WERI-Rb-1 (cell line): ENCODE results near the gene EMC1.
"Not testable (repeated sequence)": the region's sequence is repeated elsewhere in the genome, so short reads cannot be mapped to it uniquely, and the experiment has no call there.

ENCODE experiments used
- DNase-seq: peaks from one replicate; pipeline ENCODE4 v3.0.0-alpha.2; 2020
- H3K27ac ChIP-seq: fragments of 250-450 bp; sonication (Bioruptor Pico); 2 replicates; pipeline ENCODE4 v1.5.1; 2020; ENCODE audit warnings: mild to moderate bottlenecking, moderate library complexity
- H3K27me3 ChIP-seq: fragments of 250-450 bp; sonication (Bioruptor Pico); 2 replicates; pipeline ENCODE4 v1.5.1; 2021; ENCODE audit warnings: mild to moderate bottlenecking, low read depth, moderate library complexity; ENCODE audit not compliant: insufficient read depth, severe bottlenecking
- H3K36me3 ChIP-seq: fragments of 250-450 bp; sonication (Bioruptor Pico); 2 replicates; pipeline ENCODE4 v1.5.1; 2020; ENCODE audit warnings: mild to moderate bottlenecking, moderate library complexity
- H3K4me3 ChIP-seq: 2 replicates; pipeline ENCODE4 v1.5.1; 2011; ENCODE audit warnings: low read depth, mild to moderate bottlenecking, control low read depth, low read length
- H3K9me3 ChIP-seq: fragments of 250-450 bp; sonication (Bioruptor Pico); 2 replicates; pipeline ENCODE4 v1.5.1; 2021; ENCODE audit warnings: mild to moderate bottlenecking, moderate library complexity; ENCODE audit not compliant: severe bottlenecking
- CTCF ChIP-seq: IDR thresholded peaks from 2 replicates; pipeline ENCODE4 v1.5.1; 2011; ENCODE audit warnings: low read depth, mild to moderate bottlenecking, control low read depth, inconsistent platforms, low read length

Gene EMC1

DNA sequence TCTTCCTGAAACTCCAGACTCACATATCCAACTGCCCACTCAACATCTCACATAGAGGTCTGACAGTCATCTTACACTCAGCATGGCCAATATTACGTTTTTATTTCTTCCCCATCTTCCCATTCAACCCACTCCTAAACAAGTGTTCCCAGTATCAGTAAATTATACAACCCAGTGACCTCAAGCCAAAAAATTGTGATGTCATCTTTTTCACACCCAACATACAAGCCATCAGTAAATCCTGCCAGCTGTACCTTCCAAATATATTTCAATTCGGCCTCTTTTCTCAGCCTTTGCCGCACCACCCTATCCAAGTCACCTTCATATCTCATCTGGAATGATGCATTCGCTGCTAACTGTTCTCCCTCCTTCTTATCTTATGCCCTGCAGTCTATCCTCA, 60.9 kb downstream of the EMC1 start:
- H3K9me3 ChIP-seq = no peaks in the 10 kb centered on the region
- no peak overlapping the region for H3K4me3 ChIP-seq
- DNase-seq = no peak
- no peaks in the 10 kb centered on the region for H3K27me3 ChIP-seq
- H3K36me3 ChIP-seq = peaks cover 84% of the 10 kb centered on the region
- TF ChIP-seq CTCF = no peak
- no peak overlapping the region for H3K27ac ChIP-seq

GRCh38 chr1:19189270-19189669, 62.1 kb downstream of the EMC1 start:
- Histone ChIP-seq H3K4me3 (no peak overlapping the region), H3K27me3 (no peaks in the 10 kb centered on the region), H3K27ac (no peak overlapping the region), H3K9me3 (no peaks in the 10 kb centered on the region), H3K36me3 (peaks cover 88% of the 10 kb centered on the region)
- TF ChIP-seq CTCF = no peak
- no peak for DNase-seq

- H3K27ac ChIP-seq = no peak overlapping the region
- H3K4me3 ChIP-seq = no peak overlapping the region
- H3K27me3 ChIP-seq = no peaks in the 10 kb centered on the region
- peaks cover 90% of the 10 kb centered on the region for H3K36me3 ChIP-seq
- no peaks in the 10 kb centered on the region for H3K9me3 ChIP-seq
- no peak for TF ChIP-seq CTCF
- no peak for DNase-seq
These were observed 63.5 kb downstream of the EMC1 start for GRCh38 chr1:19187852-19188251.

- no peak overlapping the region for H3K27ac ChIP-seq
- DNase-seq = no peak
- no peak overlapping the region for H3K4me3 ChIP-seq
- no peak for TF ChIP-seq CTCF
- H3K27me3 ChIP-seq = no peaks in the 10 kb centered on the region
- no peaks in the 10 kb centered on the region for H3K9me3 ChIP-seq
- peaks cover 79% of the 10 kb centered on the region for H3K36me3 ChIP-seq
These were observed 65.3 kb downstream of the EMC1 start for GRCh38 chr1:19186001-19186400.

DNA sequence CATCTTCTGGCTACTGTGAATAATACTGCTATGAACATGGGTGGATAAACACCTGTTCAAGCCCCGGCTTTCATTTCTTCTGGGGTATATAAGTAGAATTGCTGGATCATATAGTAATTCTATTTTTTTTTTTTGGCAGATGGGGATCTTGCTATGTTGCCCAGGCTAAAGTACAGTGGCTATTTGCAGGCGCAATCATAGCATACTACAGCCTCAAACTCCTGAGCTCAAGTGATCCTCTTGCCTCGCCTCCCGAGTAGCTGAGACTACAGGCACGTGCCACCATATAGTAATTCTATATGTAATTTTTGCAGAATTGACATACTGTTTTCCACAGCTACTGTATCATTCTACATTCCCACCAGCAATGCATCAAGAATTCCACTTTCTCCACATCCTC, 69.1 kb downstream of the EMC1 start:
- Histone ChIP-seq H3K36me3 (peaks cover 70% of the 10 kb centered on the region), H3K9me3 (no peaks in the 10 kb centered on the region), H3K27ac (no peak overlapping the region), H3K4me3 (no peak overlapping the region), H3K27me3 (no peaks in the 10 kb centered on the region)
- no peak for TF ChIP-seq CTCF
- DNase-seq = no peak

DNA sequence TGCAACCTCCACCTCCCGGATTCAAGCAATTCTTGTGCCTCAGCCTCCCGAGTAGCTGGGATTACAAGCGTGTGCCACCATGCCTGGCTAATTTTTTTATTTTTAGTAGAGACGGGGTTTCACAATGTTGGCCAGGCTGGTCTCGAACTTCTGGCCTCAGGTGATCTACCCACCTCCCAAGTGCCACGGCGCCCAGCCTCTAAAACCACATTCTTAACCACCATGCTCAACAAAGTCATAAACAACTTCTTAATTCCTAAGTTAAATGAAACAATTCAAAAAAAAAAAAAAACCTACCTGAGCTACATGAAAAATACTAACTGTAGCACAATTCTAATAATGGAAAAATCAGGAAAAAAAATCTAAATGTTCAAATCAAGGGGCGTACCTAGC, 71.1 kb downstream of the EMC1 start:
- DNase-seq, H3K27ac ChIP-seq: not testable (repeated sequence)

More for the DNA sequence above, 71.1 kb downstream of the EMC1 start:
- H3K36me3 ChIP-seq = peaks cover 71% of the 10 kb centered on the region
- not testable (repeated sequence) for H3K9me3 ChIP-seq, H3K27me3 ChIP-seq, H3K4me3 ChIP-seq
